Stimulated activated CD4-positive, alpha-beta T cell treated with anti-CD3 and anti-CD28 coated beads, Interleukin-4, amount 100 ng/mL, for 1 hour (primary cell): Measurements from ENCODE around the gene SDS.
A peak's percentile ranks its signal among the peaks of the same experiment; 100 is the strongest.
"Not testable (repeated sequence)": the region's sequence is repeated elsewhere in the genome, so short reads cannot be mapped to it uniquely, and the experiment has no call there.

ENCODE experiments used
- DNase-seq: peaks from one replicate; pipeline ENCODE4 v3.0.0-alpha.2; 2020

SDS gene

GRCh38 chr12:113373969-113374368 is 29.7 kb downstream of the SDS start:
- no peak for DNase-seq

- no peak for DNase-seq
These were observed 30.2 kb downstream of the SDS start for GRCh38 chr12:113373440-113373839.

GRCh38 chr12:113372371-113372770 is 31.3 kb downstream of the SDS start:
- no peak for DNase-seq

- DNase-seq, result no peak
These were observed 31.9 kb downstream of the SDS start for GRCh38 chr12:113371808-113372207.

- no peak for DNase-seq
These were observed 32.6 kb downstream of the SDS start for GRCh38 chr12:113370923-113371682.

- no peak for DNase-seq
These were observed 34.2 kb downstream of the SDS start for GRCh38 chr12:113369391-113369985.

GRCh38 chr12:113368331-113368730 is 35.4 kb downstream of the SDS start:
- DNase-seq, result no peak

- DNase-seq, result no peak
These were observed 36.9 kb downstream of the SDS start for GRCh38 chr12:113366827-113367226.

GRCh38 chr12:113365639-113366395 is 37.9 kb downstream of the SDS start:
- no peak for DNase-seq

- no peak for DNase-seq
These were observed 39.0 kb downstream of the SDS start for GRCh38 chr12:113364698-113365097.

GRCh38 chr12:113361574-113362370 is 41.9 kb downstream of the SDS start:
- no peak for DNase-seq

GRCh38 chr12:113359939-113360748 is 43.5 kb downstream of the SDS start:
- DNase-seq, result no peak

GRCh38 chr12:113359133-113359938 is 44.4 kb downstream of the SDS start:
- no peak for DNase-seq

- DNase-seq, result peak; percentile 93
These were observed 45.1 kb downstream of the SDS start, which contains the start of gene PLBD2 for GRCh38 chr12:113358381-113359132. PLBD2 (plus strand) TSS chr12:113358587; CDS start chr12:113358601, 14 bp downstream.

- not testable (repeated sequence) for DNase-seq
These were observed 49.5 kb downstream of the SDS start for GRCh38 chr12:113354192-113354591.

GRCh38 chr12:113351089-113351488 is 52.6 kb downstream of the SDS start:
- DNase-seq, result no peak

- DNase-seq, result no peak
These were observed 54.7 kb downstream of the SDS start for GRCh38 chr12:113348849-113349536.

GRCh38 chr12:113347892-113348291 is 55.8 kb downstream of the SDS start:
- DNase-seq, result no peak

GRCh38 chr12:113347107-113347506 is 56.6 kb downstream of the SDS start:
- no peak for DNase-seq

GRCh38 chr12:113346353-113346752 is 57.3 kb downstream of the SDS start:
- DNase-seq, result no peak
